Kidney epithelial cell (primary cell): ENCODE results near the gene DPYSL4. TPM values are rescaled to one million over a fixed set of nuclear protein-coding genes. Genes with fewer than 3 reads are reported as not detected.

ENCODE experiments used
- DNase-seq: peaks from one replicate; pipeline ENCODE4 v3.0.0-alpha.2; 2010; ENCODE audit warnings: low read depth
- H3K27me3 ChIP-seq: 2 replicates; pipeline ENCODE4 v1.6.0; 2011; ENCODE audit warnings: low read length; ENCODE audit not compliant: control insufficient read depth, insufficient read depth
- H3K36me3 ChIP-seq: 2 replicates; pipeline ENCODE4 v1.5.1; 2011; ENCODE audit warnings: low read length; ENCODE audit not compliant: control insufficient read depth, insufficient read depth
- H3K4me3 ChIP-seq: 2 replicates; pipeline ENCODE4 v1.5.1; 2011; ENCODE audit warnings: low read depth, mild to moderate bottlenecking, control low read depth, low read length
- total RNA-seq: library from RNA; depleted of rRNA; stranded (reverse); fragments of >200 nt; gene quantifications from 2 replicates; pipeline ENCODE4 v1.2.3, GENCODE V29; 2015
- TF ChIP-seq, protein P1 (sequence below): IDR thresholded peaks from 2 replicates; pipeline ENCODE4 v1.5.1; 2011; ENCODE audit warnings: mild to moderate bottlenecking, moderate library complexity, low read length, control low read depth, inconsistent platforms; ENCODE audit not compliant: insufficient read depth, poor library complexity, severe bottlenecking

DPYSL4 gene
- total RNA-seq: 15.3 and 21.5 TPM in 2 replicates

DNA sequence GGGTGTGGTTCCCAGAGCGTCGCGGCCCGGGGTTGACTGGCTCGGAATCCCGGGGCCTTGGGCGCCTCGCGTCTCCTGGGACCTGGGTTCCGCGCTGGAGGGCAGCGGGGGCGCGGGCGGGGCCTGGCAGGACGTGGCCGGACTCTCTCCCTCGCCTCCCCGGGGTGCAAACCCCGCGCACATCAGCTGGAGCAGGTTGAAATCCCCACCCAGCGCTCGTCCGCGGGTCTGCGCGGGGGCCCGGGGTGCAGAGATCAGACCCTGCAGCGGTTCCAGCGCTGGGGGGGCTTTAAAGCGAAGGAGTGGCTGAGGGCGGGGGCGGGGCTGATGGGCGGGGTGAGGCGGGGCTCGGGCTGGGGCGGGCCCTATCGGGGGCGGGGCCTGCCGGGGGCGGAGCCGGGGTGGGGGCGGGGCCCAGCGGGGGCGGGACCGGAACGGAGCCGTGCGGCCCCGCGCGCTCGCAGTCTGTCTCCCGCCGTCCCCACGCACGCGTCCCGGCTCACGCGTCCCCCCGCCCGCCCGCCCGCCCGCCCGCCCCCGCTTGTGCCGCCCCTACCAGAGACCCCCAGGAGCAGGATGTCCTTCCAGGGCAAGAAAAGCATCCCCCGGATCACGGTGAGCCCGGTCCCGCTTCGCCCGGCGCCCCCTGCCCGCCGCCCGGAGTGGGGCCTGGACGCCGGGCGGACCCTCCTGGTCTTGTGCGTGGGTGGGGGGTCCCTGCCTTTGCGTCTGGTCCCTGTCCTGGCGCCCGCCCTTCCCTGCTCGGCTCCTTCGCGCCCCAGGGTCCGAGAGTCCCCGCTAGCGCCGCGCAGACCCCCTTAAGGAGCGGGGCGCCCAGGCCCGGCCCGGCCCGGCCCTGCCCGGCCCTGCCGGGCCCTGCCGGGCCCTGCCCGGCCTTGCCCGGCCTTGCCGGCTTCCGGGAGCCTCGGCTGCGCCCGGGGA lies at the start of gene DPYSL4:
DPYSL4 (plus strand) TSS at position 461 of the 942 bp plus-strand sequence; CDS start at position 577, 116 bp downstream.
- H3K36me3 ChIP-seq: no peaks in the 10 kb centered on the region
- TF ChIP-seq, protein P1, sequence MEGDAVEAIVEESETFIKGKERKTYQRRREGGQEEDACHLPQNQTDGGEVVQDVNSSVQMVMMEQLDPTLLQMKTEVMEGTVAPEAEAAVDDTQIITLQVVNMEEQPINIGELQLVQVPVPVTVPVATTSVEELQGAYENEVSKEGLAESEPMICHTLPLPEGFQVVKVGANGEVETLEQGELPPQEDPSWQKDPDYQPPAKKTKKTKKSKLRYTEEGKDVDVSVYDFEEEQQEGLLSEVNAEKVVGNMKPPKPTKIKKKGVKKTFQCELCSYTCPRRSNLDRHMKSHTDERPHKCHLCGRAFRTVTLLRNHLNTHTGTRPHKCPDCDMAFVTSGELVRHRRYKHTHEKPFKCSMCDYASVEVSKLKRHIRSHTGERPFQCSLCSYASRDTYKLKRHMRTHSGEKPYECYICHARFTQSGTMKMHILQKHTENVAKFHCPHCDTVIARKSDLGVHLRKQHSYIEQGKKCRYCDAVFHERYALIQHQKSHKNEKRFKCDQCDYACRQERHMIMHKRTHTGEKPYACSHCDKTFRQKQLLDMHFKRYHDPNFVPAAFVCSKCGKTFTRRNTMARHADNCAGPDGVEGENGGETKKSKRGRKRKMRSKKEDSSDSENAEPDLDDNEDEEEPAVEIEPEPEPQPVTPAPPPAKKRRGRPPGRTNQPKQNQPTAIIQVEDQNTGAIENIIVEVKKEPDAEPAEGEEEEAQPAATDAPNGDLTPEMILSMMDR: no peak
- DNase-seq: no peak
- H3K4me3 ChIP-seq: peak within 1 kb of the TSS; percentile 45
- H3K27me3 ChIP-seq: peaks cover 61% of the 10 kb centered on the region

- no peaks in the 10 kb centered on the region for H3K36me3 ChIP-seq
- DNase-seq: no peak
- H3K4me3 ChIP-seq: no peak overlapping the region
- peaks cover 15% of the 10 kb centered on the region for H3K27me3 ChIP-seq
- TF ChIP-seq, protein P1: no peak
These were observed 49.4 kb upstream of the DPYSL4 start for GRCh38 chr10:132137111-132138072.

DNA sequence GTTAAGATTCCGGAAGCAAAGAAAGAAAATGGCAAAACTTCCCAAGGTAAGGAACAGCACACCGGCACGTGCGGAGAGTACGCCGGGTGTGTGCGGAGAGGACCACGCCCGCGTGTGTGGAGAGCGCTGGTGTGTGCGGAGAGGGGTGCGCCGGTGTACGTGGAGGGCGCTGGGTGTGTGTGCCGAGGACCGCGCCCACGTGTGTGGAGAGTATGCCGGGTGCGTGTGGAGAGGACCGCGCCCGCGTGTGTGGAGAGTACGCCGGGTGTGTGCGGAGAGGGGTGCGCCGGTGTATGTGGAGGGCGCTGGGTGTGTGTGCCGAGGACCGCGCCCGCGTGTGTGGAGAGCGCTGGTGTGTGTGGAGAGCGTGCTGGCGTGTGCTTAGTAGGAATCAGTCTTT lies 48.6 kb upstream of the DPYSL4 start:
- TF ChIP-seq, protein P1: no peak
- Histone ChIP-seq H3K36me3 (no peaks in the 10 kb centered on the region), H3K27me3 (peaks cover 10% of the 10 kb centered on the region), H3K4me3 (no peak overlapping the region)
- DNase-seq: no peak

DNA sequence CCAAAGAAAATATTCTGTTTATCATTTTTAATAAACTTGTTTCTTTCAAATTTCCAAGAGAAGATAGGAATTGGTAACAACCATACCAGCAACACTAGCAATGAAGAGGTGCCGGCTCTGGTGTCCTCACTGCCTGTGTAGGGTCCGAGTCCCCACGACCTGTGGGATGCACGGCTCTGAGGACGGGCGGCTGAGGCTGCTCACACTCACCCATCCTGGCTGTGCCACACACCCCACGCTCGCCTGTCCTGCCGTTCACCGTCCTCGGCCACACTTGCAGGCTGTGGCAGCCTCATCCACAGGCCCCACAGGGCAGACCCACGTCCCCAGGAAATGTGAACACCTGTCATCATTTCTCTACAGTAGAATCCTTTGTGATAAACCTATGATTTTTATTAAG lies 48.2 kb upstream of the DPYSL4 start:
- peaks cover 6% of the 10 kb centered on the region for H3K27me3 ChIP-seq
- TF ChIP-seq, protein P1: no peak
- H3K36me3 ChIP-seq: no peaks in the 10 kb centered on the region
- H3K4me3 ChIP-seq: no peak overlapping the region
- DNase-seq: no peak

DNA sequence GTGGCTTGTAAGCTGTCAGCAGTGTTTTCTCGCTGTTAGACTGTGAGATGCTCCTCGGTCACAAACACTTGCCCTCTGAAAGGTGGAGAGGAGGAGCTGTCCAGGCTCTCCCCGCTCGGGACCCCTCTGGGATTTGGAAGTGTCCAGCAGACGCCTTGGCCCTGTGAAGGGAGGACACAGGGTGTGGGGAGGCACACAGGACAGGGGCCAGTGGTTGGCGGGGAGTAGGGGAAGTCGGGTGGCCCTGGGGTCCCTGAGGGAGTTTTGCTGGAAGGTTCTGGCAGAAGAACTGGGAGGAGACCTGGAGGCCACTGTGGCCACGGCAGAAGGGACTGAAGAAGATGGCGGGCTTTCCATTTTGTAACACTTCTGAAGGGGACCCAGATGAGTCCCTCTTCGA lies 47.2 kb upstream of the DPYSL4 start:
- TF ChIP-seq, protein P1: no peak
- H3K36me3 ChIP-seq: no peaks in the 10 kb centered on the region
- no peak for DNase-seq

More for the DNA sequence above, 47.2 kb upstream of the DPYSL4 start:
- no peak overlapping the region for H3K4me3 ChIP-seq
- H3K27me3 ChIP-seq: peaks cover 2% of the 10 kb centered on the region
